K562 (cell line): ENCODE results near the gene ZBTB48. TPM values are rescaled to one million over a fixed set of nuclear protein-coding genes. Genes with fewer than 3 reads are reported as not detected.

Source experiments
- ATAC-seq: fragments of 200-7000 bp; cut with Tn5 transposase; 3 replicates; pipeline ENCODE4 v1.9.1; 2020; ENCODE audit warnings: moderate library complexity
- BruUV-seq: library from RNA; stranded (reverse); fragments of 400-500 nt; replicated peaks from 2 replicates; lab custom pipeline; 2021; lab: Mats Ljungman, UMichigan
- CTCF ChIA-PET: fragments of 300-600 bp; formaldehyde crosslinking; extraction: SDS; loops from one replicate; lab custom pipeline; 2021; ENCODE audit warnings: low intra/inter-chr PET ratio; lab: Yijun Ruan, JAX
- POLR2A ChIA-PET: fragments of 300-600, 350-650 bp; sonication (Branson Sonifier 250); formaldehyde crosslinking; extraction: SDS; loops from one replicate; lab custom pipeline; 2021; ENCODE audit warnings: antibody characterized with exemption, inconsistent platforms; lab: Yijun Ruan, JAX
- DNase-seq, 4 experiments: peaks; one replicate each; pipeline versions ENCODE4 v3.0.0 to v3.0.0-alpha.2; 2011 to 2018; ENCODE audit warnings: low spot score in 3 of 4, mixed read lengths in 3 of 4; ENCODE audit errors: extremely low read depth in 1 of 4
- FAIRE-seq: peaks from 2 replicates; lab custom pipeline; 2011; peaks lifted over from hg19 to GRCh38; lab: Jason Lieb, UNC
- H2AFZ ChIP-seq: 2 replicates; pipeline ENCODE4 v1.6.0; 2011; ENCODE audit warnings: low read depth, low read length, control low read depth, inconsistent platforms
- H3K27ac ChIP-seq: fragments of 200-600 bp; 3 replicates; pipeline ENCODE4 v1.8.0; 2011; ENCODE audit warnings: low read depth, mild to moderate bottlenecking, control low read depth, inconsistent platforms, low read length, moderate library complexity, mixed read lengths; ENCODE audit errors: extremely low read depth
- H3K27me3 ChIP-seq, 2 experiments: fragments of 300-600 bp in 1 of 2; 2 replicates in 1 of 2; 3 replicates in 1 of 2; pipeline versions ENCODE4 v1.6.0 to v1.8.0; 2011; ENCODE audit warnings: inconsistent platforms in 2 of 2, low read length in 2 of 2, mild to moderate bottlenecking in 1 of 2, mixed read lengths in 1 of 2, moderate library complexity in 1 of 2; ENCODE audit not compliant: control insufficient read depth in 2 of 2, insufficient read depth in 2 of 2
- H3K36me3 ChIP-seq: fragments of 300-600 bp; 3 replicates; pipeline ENCODE4 v1.8.0; 2011; ENCODE audit warnings: mild to moderate bottlenecking, low read length, inconsistent platforms; ENCODE audit not compliant: control insufficient read depth, insufficient read depth
- H3K4me1 ChIP-seq, 2 experiments: fragments of 200-600 bp in 1 of 2; replicated peaks in 1 of 2; 2 replicates in 1 of 2; 3 replicates in 1 of 2; pipeline versions ENCODE4 v1.5.1 to v1.8.0; 2011; ENCODE audit warnings: inconsistent platforms in 2 of 2, low read length in 2 of 2, mild to moderate bottlenecking in 1 of 2, mixed read lengths in 1 of 2, moderate library complexity in 1 of 2; ENCODE audit not compliant: control insufficient read depth in 2 of 2, insufficient read depth in 2 of 2
- H3K4me2 ChIP-seq: 2 replicates; pipeline ENCODE4 v1.6.1; 2011; ENCODE audit warnings: low read length, control low read depth, inconsistent platforms, mixed read lengths; ENCODE audit not compliant: insufficient read depth
- H3K4me3 ChIP-seq: fragments of 200-600 bp; sonication (generic), shearing (Covaris generic); 2 replicates; pipeline ENCODE4 v1.5.1; 2016; ENCODE audit warnings: control low read depth, inconsistent platforms
- H3K79me2 ChIP-seq: fragments of 200-600 bp; 3 replicates; pipeline ENCODE4 v1.8.0; 2011; ENCODE audit warnings: low read length, inconsistent platforms; ENCODE audit not compliant: control insufficient read depth, insufficient read depth
- H3K9ac ChIP-seq, 2 experiments: 2 replicates each; pipeline versions ENCODE4 v1.6.0 to v1.6.1; 2011; ENCODE audit warnings: low read depth in 2 of 2, low read length in 2 of 2, control low read depth in 1 of 2, inconsistent platforms in 1 of 2, mild to moderate bottlenecking in 1 of 2, mixed read lengths in 1 of 2; ENCODE audit not compliant: insufficient read depth in 1 of 2
- H3K9me1 ChIP-seq: one replicate; pipeline ENCODE4 v1.6.0; 2011; ENCODE audit warnings: inconsistent platforms, mild to moderate bottlenecking, low read length, moderate library complexity; ENCODE audit not compliant: control insufficient read depth, insufficient read depth
- H3K9me3 ChIP-seq: replicated peaks from 2 replicates; pipeline ENCODE4 v1.5.1; 2011; ENCODE audit warnings: low read depth, low read length, inconsistent platforms; ENCODE audit not compliant: control insufficient read depth, insufficient read depth
- H4K20me1 ChIP-seq: replicated peaks from 2 replicates; pipeline ENCODE4 v1.6.1; 2011; ENCODE audit warnings: low read length, inconsistent platforms, mixed read lengths; ENCODE audit not compliant: control insufficient read depth, insufficient read depth
- BRD4 ChIP-seq: fragments of 200-600 bp; sonication (generic); IDR thresholded peaks from 2 replicates; pipeline ENCODE4 v1.6.1; 2017; ENCODE audit warnings: inconsistent platforms
- CTCF ChIP-seq, 3 experiments: IDR thresholded peaks in 2 of 3; conservative IDR thresholded peaks in 1 of 3; 2 replicates each; pipeline ENCODE4 v1.5.1; 2011 to 2012; ENCODE audit warnings: low read length in 3 of 3, mild to moderate bottlenecking in 3 of 3, control low read depth in 2 of 3, improper control_type of control experiment in 1 of 3, inconsistent platforms in 1 of 3, low read depth in 1 of 3, mixed read lengths in 1 of 3, moderate library complexity in 1 of 3; ENCODE audit not compliant: insufficient read depth in 2 of 3
- FOXP4 ChIP-seq: sonication (generic); formaldehyde crosslinking; IDR thresholded peaks from 2 replicates; pipeline ENCODE4 v1.8.0; 2022; ENCODE audit warnings: mild to moderate bottlenecking, missing genetic modification reagents, borderline replicate concordance
- JUND ChIP-seq, 2 experiments: IDR thresholded peaks; 2 replicates in 1 of 2; 3 replicates in 1 of 2; pipeline ENCODE4 v1.6.1; 2011; ENCODE audit warnings: borderline replicate concordance in 2 of 2, low read depth in 2 of 2, low read length in 2 of 2, improper control_type of control experiment in 1 of 2, missing biosample characterization in 1 of 2, missing genetic modification characterization in 1 of 2, missing genetic modification reagents in 1 of 2
- POLR3G ChIP-seq: IDR thresholded peaks from 2 replicates; pipeline ENCODE4 v1.6.1; 2011; ENCODE audit not compliant: insufficient read length, insufficient replicate concordance; ENCODE audit errors: extremely low read depth
- SIN3A ChIP-seq, 2 experiments: fragments of 150-350 bp in 1 of 2; IDR thresholded peaks; 2 replicates each; pipeline ENCODE4 v1.6.1; 2011 to 2016; ENCODE audit warnings: borderline replicate concordance in 2 of 2, low read depth in 2 of 2, low read length in 2 of 2, mild to moderate bottlenecking in 2 of 2, moderate library complexity in 2 of 2; ENCODE audit not compliant: control insufficient read depth in 1 of 2
- SNIP1 ChIP-seq: fragments of 450-650 bp; IDR thresholded peaks from 2 replicates; pipeline ENCODE4 v1.7.1; 2017; ENCODE audit warnings: low read depth, mild to moderate bottlenecking
- SRSF7 ChIP-seq: fragments of 200-400 bp; formaldehyde crosslinking; optimal IDR thresholded peaks from 2 replicates; pipeline ENCODE3; 2017; ENCODE audit warnings: mild to moderate bottlenecking, low read depth, low read length
- TAF9B ChIP-seq: fragments of 450-650 bp; IDR thresholded peaks from 2 replicates; pipeline ENCODE4 v1.6.1; 2018; ENCODE audit warnings: mild to moderate bottlenecking; ENCODE audit not compliant: partially characterized antibody
- ZC3H4 ChIP-seq: sonication (generic); formaldehyde crosslinking; IDR thresholded peaks from 2 replicates; pipeline ENCODE4 v1.9.0; 2021; ENCODE audit warnings: missing genetic modification reagents, borderline replicate concordance
- ZNF140 ChIP-seq: fragments of 250-450 bp; sonication (Bioruptor Pico); IDR thresholded peaks from 2 replicates; pipeline ENCODE4 v1.8.0; 2021; ENCODE audit warnings: moderate library complexity, mild to moderate bottlenecking, inconsistent platforms
- ZNF592 ChIP-seq: fragments of 450-650 bp; IDR thresholded peaks from 2 replicates; pipeline ENCODE4 v1.6.1; 2017; ENCODE audit warnings: antibody characterized with exemption, mild to moderate bottlenecking
- ZNF778 ChIP-seq: fragments of 450-650 bp; formaldehyde crosslinking; IDR thresholded peaks from 2 replicates; pipeline ENCODE4 v1.4.0; 2020; ENCODE audit warnings: mild to moderate bottlenecking, moderate library complexity
- WGBS: fragments of 100-300 bp; shearing (Covaris generic); methylation state at CpG from one replicate; pipeline ENCODE4 v1.1.6; 2016; ENCODE audit warnings: low coverage, mixed read lengths; ENCODE audit not compliant: insufficient coverage; ENCODE audit errors: missing lambda C conversion rate; 5-methylcytosine and 5-hydroxymethylcytosine counted together
- in situ Hi-C: fragments of 300-500 bp; cut with MboI; formaldehyde crosslinking; loops from 4 replicates; pipeline ENCODE4 v1.15.0; 2018; ENCODE audit warnings: inconsistent platforms, mixed read lengths
- intact Hi-C: fragments of 100-400 bp; cut with micrococcal nuclease; formaldehyde crosslinking; loops from 2 replicates; pipeline ENCODE4 v1.14.2; 2022
- polyA plus RNA-seq, 8 experiments: library from polyadenylated mRNA; depleted of rRNA in 4 of 8; stranded (reverse) in 5 of 8; unstranded in 3 of 8; fragments of >200 nt; fragmentation: Nextera tagmentation in 2 of 8; fragmentation: Illumina TruSeq in 1 of 8; extraction: Ambion mirVana in 2 of 8; extraction: Trizol in 1 of 8; gene quantifications; 2 replicates each; pipeline versions ENCODE4 v1.2.1 to v1.2.3, GENCODE V29; 2011 to 2014; ENCODE audit warnings: inconsistent platforms in 1 of 8, missing spikeins in 1 of 8
- total RNA-seq, 7 experiments: library from RNA; depleted of rRNA in 6 of 7; stranded (reverse); fragments of >200 nt in 6 of 7; fragmentation: Illumina TruSeq in 2 of 7; extraction: Trizol in 2 of 7; gene quantifications; 2 replicates each; pipeline versions ENCODE4 v1.2.1 to v1.2.3, GENCODE V29; 2011 to 2021; ENCODE audit warnings: low replicate concordance in 1 of 7

The ZBTB48 gene
- total and polyA plus RNA-seq, 9 of the 15 experiments (the other 6 are each of a cell fraction or from before 2014, with no cell fraction given): 1.9 to 66.9 (median 29.5) TPM

- Histone ChIP-seq H3K4me3 (no peak overlapping the region), H2AFZ (no peak overlapping the region), H3K27me3 (no peaks in the 10 kb centered on the region), H3K4me1 (peaks cover 13 to 25% of the 10 kb centered on the region in 2 experiments), H3K4me2 (no peak overlapping the region), H3K9ac (no peak overlapping the region), H3K27ac (no peak overlapping the region), H3K36me3 (peaks cover 79% of the 10 kb centered on the region), H4K20me1 (peaks cover 31% of the 10 kb centered on the region), H3K79me2 (peaks cover 89% of the 10 kb centered on the region), H3K9me3 (no peaks in the 10 kb centered on the region), H3K9me1 (peaks cover 3% of the 10 kb centered on the region)
- FAIRE-seq: no peak
- ChIA-PET CTCF (no interaction called here), POLR2A (no interaction called here)
- no peak for DNase-seq
- intact Hi-C loops: no loop called here
- in situ Hi-C loops: no loop called here
- BruUV-seq: no TSS peak
- no peak for ATAC-seq
- 95% methylated on average over 4 of the region's 4 CpGs for WGBS
- TF ChIP-seq ZC3H4 (no peak), ZNF592 (no peak), SNIP1 (no peak), SIN3A (IDR thresholded peaks at IDR 0.05; ENCODE audit: borderline replicate concordance in 2 of 2, control insufficient read depth in 1 of 2, low read depth in 2 of 2, low read length in 2 of 2) (no peak), ZNF140 (CRISPR knock-in tag) (no peak), FOXP4 (CRISPR knock-in tag) (no peak), POLR3G (no peak), JUND (IDR thresholded peaks at IDR 0.05; ENCODE audit: borderline replicate concordance, low read depth, low read length) (no peak), JUND (tag; IDR thresholded peaks at IDR 0.05; ENCODE audit: borderline replicate concordance, low read depth, low read length) (no peak), SRSF7 (no peak), TAF9B (no peak), BRD4 (no peak), ZNF778 (CRISPR knock-in tag) (no peak), CTCF (IDR thresholded peaks at IDR 0.05 in 2 of 3, conservative IDR thresholded peaks at IDR 0.05 in 1 of 3; ENCODE audit: insufficient read depth in 2 of 3, low read depth in 1 of 3, low read length in 3 of 3) (no peak)
Measured at GRCh38 chr1:6619045-6619444, 39.3 kb downstream of the ZBTB48 start.
